CD14-positive monocyte (primary cell): Measurements from ENCODE around the gene TTLL8. TPM values are rescaled to one million over a fixed set of nuclear protein-coding genes. Genes with fewer than 3 reads are reported as not detected.

Source experiments
- DNase-seq, 3 donors: peaks; one replicate each; pipeline ENCODE4 v3.0.0-alpha.2; 2011 to 2022
- H2AFZ ChIP-seq: 2 replicates; pipeline ENCODE4 v1.6.0; 2012; ENCODE audit warnings: mild to moderate bottlenecking, low read depth, low read length, inconsistent platforms; ENCODE audit not compliant: insufficient read depth, poor library complexity, severe bottlenecking
- H3K27ac ChIP-seq, 2 donors: 1 replicate in 1 of 2; 2 replicates in 1 of 2; pipeline ENCODE4 v1.5.1; 2012 to 2013; ENCODE audit warnings: low read length in 2 of 2, control low read depth in 1 of 2, inconsistent platforms in 1 of 2, low read depth in 1 of 2, mild to moderate bottlenecking in 1 of 2
- H3K27me3 ChIP-seq, 2 donors: one replicate each; pipeline versions ENCODE4 v1.6.0 to v1.6.1; 2011 to 2013; ENCODE audit warnings: low read length in 2 of 2; ENCODE audit not compliant: control insufficient read depth in 2 of 2, insufficient read depth in 2 of 2
- H3K36me3 ChIP-seq, 2 donors: replicated peaks in 1 of 2; 1 replicate in 1 of 2; 2 replicates in 1 of 2; pipeline versions ENCODE4 v1.5.1 to v1.6.1; 2012 to 2013; ENCODE audit warnings: low read length in 2 of 2, control low read depth in 1 of 2, inconsistent platforms in 1 of 2, mild to moderate bottlenecking in 1 of 2; ENCODE audit not compliant: insufficient read depth in 2 of 2, control insufficient read depth in 1 of 2
- H3K4me1 ChIP-seq, 2 donors: 1 replicate in 1 of 2; 2 replicates in 1 of 2; pipeline versions ENCODE4 v1.5.1 to v1.6.1; 2012 to 2013; ENCODE audit warnings: low read length in 2 of 2, control low read depth in 1 of 2, inconsistent platforms in 1 of 2, mild to moderate bottlenecking in 1 of 2, moderate library complexity in 1 of 2; ENCODE audit not compliant: insufficient read depth in 2 of 2, control insufficient read depth in 1 of 2
- H3K4me2 ChIP-seq: replicated peaks from 2 replicates; pipeline ENCODE3; 2012; ENCODE audit warnings: low read length, moderate library complexity, mild to moderate bottlenecking; ENCODE audit not compliant: poor library complexity, severe bottlenecking; ENCODE audit errors: extremely low read depth
- H3K4me3 ChIP-seq, 3 experiments: fragments of 200-600 bp in 1 of 3; sonication (generic) in 1 of 3; replicated peaks in 1 of 3; 1 replicate in 2 of 3; 2 replicates in 1 of 3; pipeline ENCODE4 v1.5.1; 2011 to 2013; ENCODE audit warnings: low read length in 3 of 3, mild to moderate bottlenecking in 3 of 3, control low read depth in 2 of 3, low read depth in 2 of 3, inconsistent platforms in 1 of 3, moderate library complexity in 1 of 3
- H3K79me2 ChIP-seq: 2 replicates; pipeline ENCODE4 v1.6.0; 2012; ENCODE audit warnings: mild to moderate bottlenecking, control low read depth, inconsistent platforms, low read length, moderate library complexity; ENCODE audit not compliant: insufficient read depth
- H3K9ac ChIP-seq: 2 replicates; pipeline ENCODE4 v1.6.0; 2017; ENCODE audit warnings: low read length, mild to moderate bottlenecking; ENCODE audit not compliant: insufficient read depth, poor library complexity, severe bottlenecking
- H3K9me3 ChIP-seq, 2 donors: replicated peaks in 1 of 2; 1 replicate in 1 of 2; 2 replicates in 1 of 2; pipeline versions ENCODE4 v1.5.1 to v1.6.1; 2012 to 2013; ENCODE audit warnings: low read length in 2 of 2, control low read depth in 1 of 2; ENCODE audit not compliant: control insufficient read depth in 1 of 2, insufficient read depth in 1 of 2
- H4K20me1 ChIP-seq: 2 replicates; pipeline ENCODE4 v1.6.0; 2012; ENCODE audit warnings: mild to moderate bottlenecking, low read length, control low read depth, moderate library complexity; ENCODE audit not compliant: insufficient read depth
- H3K27ac Mint-ChIP-seq, 7 donors: one replicate each; pipeline ENCODE4 v1.8.0; 2020; ENCODE audit warnings: mild to moderate bottlenecking in 7 of 7, mixed read lengths in 7 of 7, moderate library complexity in 6 of 7, inconsistent platforms in 2 of 7
- H3K27me3 Mint-ChIP-seq, 3 donors: one replicate each; pipeline ENCODE4 v1.8.0; 2021 to 2022; ENCODE audit warnings: low read depth in 3 of 3, mild to moderate bottlenecking in 3 of 3, mixed read lengths in 3 of 3, moderate library complexity in 3 of 3, inconsistent platforms in 1 of 3
- H3K36me3 Mint-ChIP-seq, 2 donors: one replicate each; pipeline ENCODE4 v1.8.0; 2020; ENCODE audit warnings: mixed read lengths in 2 of 2, inconsistent platforms in 1 of 2, mild to moderate bottlenecking in 1 of 2
- H3K4me1 Mint-ChIP-seq: one replicate; pipeline ENCODE4 v1.8.0; 2020; ENCODE audit warnings: mild to moderate bottlenecking, mixed read lengths
- H3K4me3 Mint-ChIP-seq, 2 donors: one replicate each; pipeline ENCODE4 v1.8.0; 2020; ENCODE audit warnings: mild to moderate bottlenecking in 2 of 2, mixed read lengths in 2 of 2, moderate library complexity in 1 of 2
- H3K9me3 Mint-ChIP-seq, 7 donors: one replicate each; pipeline ENCODE4 v1.8.0; 2020 to 2022; ENCODE audit warnings: mixed read lengths in 7 of 7, mild to moderate bottlenecking in 6 of 7, moderate library complexity in 6 of 7, inconsistent platforms in 2 of 7
- CTCF ChIP-seq: fragments of 200-600 bp; IDR thresholded peaks from one replicate; pipeline ENCODE4 v1.8.0; 2022; ENCODE audit warnings: antibody characterized with exemption, mild to moderate bottlenecking
- WGBS: methylation state at CpG from one replicate; pipeline ENCODE4 v1.1.5; 2013; ENCODE audit warnings: missing lambda C conversion rate; ENCODE audit not compliant: insufficient coverage; 5-methylcytosine and 5-hydroxymethylcytosine counted together
- intact Hi-C, 2 donors: fragments of 100-400 bp; cut with micrococcal nuclease; formaldehyde crosslinking; loops; one replicate each; pipeline versions ENCODE4 v1.15.0 to v1.15.1; 2023
- polyA plus RNA-seq, 3 donors: library from polyadenylated mRNA; depleted of rRNA in 1 of 3; unstranded in 2 of 3; stranded (reverse) in 1 of 3; fragments of 300-500 nt in 2 of 3; fragments of >200 nt in 1 of 3; fragmentation: Illumina TruSeq in 2 of 3; gene quantifications; 1 replicate in 2 of 3; 2 replicates in 1 of 3; pipeline ENCODE4 v1.2.3, GENCODE V29; 2012 to 2021

TTLL8 gene
- polyA plus RNA-seq, 3 donors: not detected

GRCh38 chr22:50105208-50106100, 47.4 kb upstream of the TTLL8 start:
- peak overlapping the region; percentile 82 to 95 for H3K4me3 Mint-ChIP-seq
- no peaks in the 10 kb centered on the region for H3K9me3 ChIP-seq
- peak overlapping the region; percentile 56 for H2AFZ ChIP-seq
- no peaks in the 10 kb centered on the region for H3K36me3 Mint-ChIP-seq
- peak overlapping the region; percentile 60 for H3K4me2 ChIP-seq
- peaks cover under 1 to 4% (median 2%) of the 10 kb centered on the region in 3 donors for H3K27me3 Mint-ChIP-seq
- H3K4me1 ChIP-seq: peaks cover 6 to 7% of the 10 kb centered on the region in 2 donors
- H3K36me3 ChIP-seq: no peaks in the 10 kb centered on the region
- no peaks in the 10 kb centered on the region for H3K27me3 ChIP-seq
- DNase-seq: peak; percentile 17 to 33 (median 24)
- TF ChIP-seq CTCF: no peak
- H3K4me3 ChIP-seq: peak overlapping the region; percentile 21 to 68 (median 48)
- intact Hi-C loops: no loop called here
- 6% methylated on average over 8 of the region's 9 CpGs for WGBS
- peaks cover 0 to 2% (median 0%) of the 10 kb centered on the region in 7 donors for H3K9me3 Mint-ChIP-seq
- H3K27ac ChIP-seq: no peak overlapping the region
- no peaks in the 10 kb centered on the region for H3K79me2 ChIP-seq
- peak overlapping the region in 6 of 7 donors; percentile 13 to 79 (median 24) for H3K27ac Mint-ChIP-seq
- H3K4me1 Mint-ChIP-seq: peaks cover 17% of the 10 kb centered on the region
- peak overlapping the region; percentile 5 for H3K9ac ChIP-seq
- no peaks in the 10 kb centered on the region for H4K20me1 ChIP-seq

- H3K4me2 ChIP-seq: no peak overlapping the region
- peaks cover 17% of the 10 kb centered on the region for H3K4me1 Mint-ChIP-seq
- H3K36me3 Mint-ChIP-seq: no peaks in the 10 kb centered on the region
- no peak overlapping the region for H3K27ac Mint-ChIP-seq
- no peaks in the 10 kb centered on the region for H3K9me3 Mint-ChIP-seq
- peak overlapping the region; percentile 17 for H2AFZ ChIP-seq
- WGBS: 100% methylated on average over 3 of the region's 6 CpGs
- no peak for DNase-seq
- H3K4me1 ChIP-seq: peaks cover 6 to 7% of the 10 kb centered on the region in 2 donors
- H4K20me1 ChIP-seq: no peaks in the 10 kb centered on the region
- no peak overlapping the region for H3K27ac ChIP-seq
- H3K36me3 ChIP-seq: no peaks in the 10 kb centered on the region
- H3K27me3 Mint-ChIP-seq: peaks cover 2 to 5% (median 3%) of the 10 kb centered on the region in 3 donors
- H3K79me2 ChIP-seq: no peaks in the 10 kb centered on the region
- H3K4me3 Mint-ChIP-seq: no peak overlapping the region
- TF ChIP-seq CTCF: no peak
- no peak overlapping the region for H3K9ac ChIP-seq
- intact Hi-C loops: no loop called here
- H3K9me3 ChIP-seq: no peaks in the 10 kb centered on the region
- no peaks in the 10 kb centered on the region for H3K27me3 ChIP-seq
- no peak overlapping the region for H3K4me3 ChIP-seq
Measured at GRCh38 chr22:50104141-50104544, 46.0 kb upstream of the TTLL8 start.
